Aorta (tissue), 5 donors: ENCODE measurements around the gene FADS2. TPM values are rescaled to one million over a fixed set of nuclear protein-coding genes. Genes with fewer than 3 reads are reported as not detected.

ENCODE experiments used
- ATAC-seq: fragments of 200-7000 bp; cut with Tn5 transposase; one replicate; pipeline ENCODE4 v1.9.1; 2022; ENCODE audit warnings: moderate library complexity; ENCODE audit not compliant: low FRiP score
- DNase-seq, 2 donors: peaks; one replicate each; pipeline ENCODE4 v3.0.0-alpha.2; 2020
- H3K27ac ChIP-seq, 2 donors: one replicate each; pipeline ENCODE4 v1.5.1; 2013; ENCODE audit warnings: low read length in 2 of 2, mild to moderate bottlenecking in 2 of 2, moderate library complexity in 2 of 2, control low read depth in 1 of 2, inconsistent platforms in 1 of 2, low read depth in 1 of 2
- H3K27me3 ChIP-seq, 2 donors: one replicate each; pipeline ENCODE4 v1.6.1; 2013; ENCODE audit warnings: control low read depth in 1 of 2, low read length in 1 of 2, mild to moderate bottlenecking in 1 of 2, moderate library complexity in 1 of 2; ENCODE audit not compliant: insufficient read depth in 2 of 2, control insufficient read depth in 1 of 2
- H3K36me3 ChIP-seq, 2 donors: one replicate each; pipeline ENCODE4 v1.6.1; 2013; ENCODE audit warnings: control low read depth in 1 of 2, low read length in 1 of 2, mild to moderate bottlenecking in 1 of 2; ENCODE audit not compliant: insufficient read depth in 2 of 2, control insufficient read depth in 1 of 2
- H3K4me1 ChIP-seq, 2 donors: one replicate each; pipeline ENCODE4 v1.6.1; 2013; ENCODE audit warnings: low read length in 2 of 2, control low read depth in 1 of 2, mild to moderate bottlenecking in 1 of 2, moderate library complexity in 1 of 2; ENCODE audit not compliant: insufficient read depth in 2 of 2, control insufficient read depth in 1 of 2
- H3K4me3 ChIP-seq, 2 donors: one replicate each; pipeline ENCODE4 v1.5.1; 2013; ENCODE audit warnings: low read length in 2 of 2, control low read depth in 1 of 2, mild to moderate bottlenecking in 1 of 2
- H3K9me3 ChIP-seq: one replicate; pipeline ENCODE4 v1.6.1; 2013; ENCODE audit warnings: mild to moderate bottlenecking, low read length; ENCODE audit not compliant: control insufficient read depth
- WGBS, 2 donors: extraction: QIAGEN DNeasy Blood & Tissue Kit; methylation state at CpG; one replicate each; pipeline ENCODE4 v1.1.7; 2013; 5-methylcytosine and 5-hydroxymethylcytosine counted together
- intact Hi-C, 2 donors: fragments of 100-400 bp; cut with DNase I; formaldehyde crosslinking; loops; one replicate each; pipeline versions ENCODE4 v1.14.2 to v1.15.0; 2022
- long read RNA-seq, 2 donors: library from polyadenylated mRNA; unstranded; transcript quantifications; one replicate each; pipeline ENCODE4 v2.0.0, GENCODE V29; 2020 to 2021
- polyA plus RNA-seq, 2 donors: library from polyadenylated mRNA; stranded (reverse); fragments of 200-250 nt; gene quantifications; one replicate each; pipeline ENCODE4 v1.2.3, GENCODE V29; 2013
- total RNA-seq, 2 donors: library from RNA; stranded (reverse); fragmentation: NEBNext Ultra II Directional; extraction: Animal tissue kit (Norgen Biotek cat#: 25700); gene quantifications; one replicate each; pipeline ENCODE4 v1.2.1, GENCODE V29; 2021
- donor health status: healthy with polysubstance abuse.
- donor health status: Bipolar disorder and iron deficiency.
- donor health status: DM: no; HTN: no; CAD: no.
- donor health status: DM: no; HTN: no; CAD: no.
- donor health status: DM: yes; HTN: yes; CAD: no.

FADS2 gene
- total RNA-seq: 100 to 1,000 TPM in 1 of 2 donors, 10 to 100 TPM in 1; 89.7 to 167 TPM
- polyA plus RNA-seq: 10 to 100 TPM; 38.2 to 71.4 TPM
- long read RNA-seq, donor 1, full-length matches to known transcripts: 40 of 131 reads
- long read RNA-seq, donor 1, partial matches to known transcripts: 64 of 131 reads
- long read RNA-seq, donor 1, other reads (novel, unspliced or antisense): 27 of 131 reads
- long read RNA-seq, donor 2, full-length matches to known transcripts: 56 of 159 reads
- long read RNA-seq, donor 2, partial matches to known transcripts: 83 of 159 reads
- long read RNA-seq, donor 2, other reads (novel, unspliced or antisense): 20 of 159 reads

GRCh38 chr11:61827571-61828378 is at the start of gene FADS2:
Gene FADS2 (plus strand): TSS chr11:61828300. CDS start chr11:61828391, 91 bp downstream.
- intact Hi-C loops: loop anchor here in 1 of 2 donors (5.0 kb wide), 1 partner anchor 65 kb away; the partner anchor contains the start of gene FADS3
- ATAC-seq (peak; percentile 89), DNase-seq (peak; percentile 98 to 99)
- 0 to 1% methylated on average over 74 to 83 of the region's 83 CpGs for WGBS, 2 donors
- no peaks in the 10 kb centered on the region for H3K27me3 ChIP-seq
- no peaks in the 10 kb centered on the region for H3K4me1 ChIP-seq
- H3K4me3 ChIP-seq: peak within 1 kb of the TSS; percentile 61 to 67
- no peaks in the 10 kb centered on the region for H3K36me3 ChIP-seq
- H3K27ac ChIP-seq: peak within 1 kb of the TSS; percentile 48 to 88
- no peaks in the 10 kb centered on the region for H3K9me3 ChIP-seq

- intact Hi-C loops: no loop called here
- no peaks in the 10 kb centered on the region for H3K4me1 ChIP-seq
- 85 to 89% methylated on average over 11 of the region's 11 CpGs for WGBS, 2 donors
- no peak for DNase-seq
- H3K9me3 ChIP-seq: no peaks in the 10 kb centered on the region
- H3K27ac ChIP-seq: no peak overlapping the region
- no peaks in the 10 kb centered on the region for H3K36me3 ChIP-seq
- no peak overlapping the region for H3K4me3 ChIP-seq
- no peak for ATAC-seq
- no peaks in the 10 kb centered on the region for H3K27me3 ChIP-seq
Measured at GRCh38 chr11:61778357-61778886, 49.7 kb upstream of the FADS2 start.

- no peak for DNase-seq
- intact Hi-C loops: no loop called here
- no peaks in the 10 kb centered on the region for H3K4me1 ChIP-seq
- WGBS, 2 donors: 85 to 86% methylated on average over 22 to 24 of the region's 24 CpGs
- no peaks in the 10 kb centered on the region for H3K27me3 ChIP-seq
- H3K9me3 ChIP-seq: no peaks in the 10 kb centered on the region
- no peak overlapping the region for H3K27ac ChIP-seq
- H3K4me3 ChIP-seq: no peak overlapping the region
- no peak for ATAC-seq
- H3K36me3 ChIP-seq: no peaks in the 10 kb centered on the region
Measured at GRCh38 chr11:61778920-61779650, 49.0 kb upstream of the FADS2 start.

GRCh38 chr11:61779666-61780525 is 48.2 kb upstream of the FADS2 start:
- no peak for ATAC-seq
- Histone ChIP-seq H3K4me3 (no peak overlapping the region), H3K27me3 (no peaks in the 10 kb centered on the region), H3K9me3 (no peaks in the 10 kb centered on the region), H3K36me3 (no peaks in the 10 kb centered on the region), H3K4me1 (no peaks in the 10 kb centered on the region), H3K27ac (no peak overlapping the region)
- no peak for DNase-seq
- intact Hi-C loops: no loop called here
- WGBS, 2 donors: 84 to 89% methylated on average over 14 of the region's 14 CpGs

- WGBS, 2 donors: 81 to 84% methylated on average over 8 to 9 of the region's 9 CpGs
- no peak overlapping the region for H3K4me3 ChIP-seq
- no peak for ATAC-seq
- no peaks in the 10 kb centered on the region for H3K4me1 ChIP-seq
- H3K9me3 ChIP-seq: no peaks in the 10 kb centered on the region
- no peak overlapping the region for H3K27ac ChIP-seq
- no peaks in the 10 kb centered on the region for H3K27me3 ChIP-seq
- intact Hi-C loops: no loop called here
- no peak for DNase-seq
- H3K36me3 ChIP-seq: no peaks in the 10 kb centered on the region
Measured at GRCh38 chr11:61780581-61781162, 47.4 kb upstream of the FADS2 start.

- Histone ChIP-seq H3K4me1 (no peaks in the 10 kb centered on the region), H3K4me3 (no peak overlapping the region), H3K27me3 (no peaks in the 10 kb centered on the region), H3K27ac (no peak overlapping the region), H3K9me3 (no peaks in the 10 kb centered on the region), H3K36me3 (no peaks in the 10 kb centered on the region)
- intact Hi-C loops: no loop called here
- DNase-seq (no peak), ATAC-seq (no peak)
- WGBS, 2 donors: 68 to 75% methylated on average over 5 of the region's 5 CpGs
Measured at GRCh38 chr11:61781585-61781984, 46.5 kb upstream of the FADS2 start.

- H3K36me3 ChIP-seq: peaks cover 0 to 2% of the 10 kb centered on the region in 2 donors
Measured at GRCh38 chr11:61782299-61782698, 45.8 kb upstream of the FADS2 start.

More at GRCh38 chr11:61782299-61782698, 45.8 kb upstream of the FADS2 start:
- no peaks in the 10 kb centered on the region for H3K27me3 ChIP-seq
- ATAC-seq: no peak
- 86 to 87% methylated on average over 3 of the region's 3 CpGs for WGBS, 2 donors
- no peaks in the 10 kb centered on the region for H3K9me3 ChIP-seq
- intact Hi-C loops: no loop called here
- H3K27ac ChIP-seq: no peak overlapping the region
- no peaks in the 10 kb centered on the region for H3K4me1 ChIP-seq
- H3K4me3 ChIP-seq: no peak overlapping the region
- no peak for DNase-seq
